Measurements from ENCODE around the gene CDC123. TPM values are rescaled to one million over a fixed set of nuclear protein-coding genes. Genes with fewer than 3 reads are reported as not detected.

The CDC123 gene
- total and polyA plus RNA-seq, 2 donors (not counting 3 experiments of a cell fraction or from before 2014, with no cell fraction given), result 65.6 to 106 TPM

GRCh38 chr10:12251581-12251980, 55.6 kb downstream of the CDC123 start:
- intact Hi-C loops (cut with micrococcal nuclease) (no loop called here), dilution Hi-C loops (cut with MboI; ENCODE audit: extremely low pct_ligation_motif_present, low sequenced_read_pairs) (no loop called here)
- H3K36me3 ChIP-seq (ENCODE audit: control insufficient read depth in 2 of 2, extremely low read depth in 1 of 2, insufficient read depth in 2 of 2, low read length in 2 of 2), result peaks cover 2 to 3% of the 10 kb centered on the region in 2 experiments
- FAIRE-seq (no peak), DNase-seq (ENCODE audit: low read depth, low spot score) (no peak)
- no peak overlapping the region for H2AFZ ChIP-seq (ENCODE audit: low read depth, low read length)
- no peaks in the 10 kb centered on the region for H4K20me1 ChIP-seq (replicated peaks; ENCODE audit: control insufficient read depth, extremely low read depth, insufficient read depth, low read length)
- H3K79me2 ChIP-seq (ENCODE audit: control insufficient read depth, insufficient read depth, low read length), result no peaks in the 10 kb centered on the region
- H3K4me1 ChIP-seq (ENCODE audit: control insufficient read depth, extremely low read depth, insufficient read depth, low read length), result no peaks in the 10 kb centered on the region
- H3K9me1 ChIP-seq (replicated peaks; ENCODE audit: control insufficient read depth, extremely low read depth, insufficient read depth, low read length), result no peaks in the 10 kb centered on the region
- no TSS peak for BruUV-seq (replicated peaks)
- ChIA-PET POLR2A (no interaction called here), CTCF (interaction anchor here (0.5 to 2.2 kb wide), 2 partner anchors 405 to 835 kb away, joined by 4 to 20 read pairs; no protein-coding TSS in a partner anchor)
- H3K27ac ChIP-seq (ENCODE audit: insufficient read depth, low read depth, low read length), result no peak overlapping the region
- no peak overlapping the region for H3K9ac ChIP-seq (replicated peaks; ENCODE audit: extremely low read depth, insufficient read depth, low read length)
- H3K27me3 ChIP-seq (ENCODE audit: control insufficient read depth in 2 of 2, insufficient read depth in 2 of 2, low read length in 2 of 2), result no peaks in the 10 kb centered on the region
- H3K4me3 ChIP-seq (replicated peaks in 1 of 3; ENCODE audit: insufficient read depth in 1 of 3, low read depth in 1 of 3, low read length in 3 of 3), result no peak overlapping the region
- no peak overlapping the region for H3K4me2 ChIP-seq (ENCODE audit: insufficient read depth, low read length)
- H3K9me3 ChIP-seq (replicated peaks; ENCODE audit: control insufficient read depth, insufficient read depth, low read length), result no peaks in the 10 kb centered on the region
- TF ChIP-seq JUN (IDR thresholded peaks at IDR 0.05; ENCODE audit: borderline replicate concordance, insufficient read depth, insufficient read length, low read depth) (no peak), FOS (IDR thresholded peaks at IDR 0.05; ENCODE audit: borderline replicate concordance, insufficient read depth, low read length) (no peak), MYC (IDR thresholded peaks at IDR 0.05; ENCODE audit: low read depth, low read length) (no peak), GATA2 (IDR thresholded peaks at IDR 0.05; ENCODE audit: insufficient read depth, insufficient read length, low read depth, low read length) (no peak), EZH2 (IDR thresholded peaks at IDR 0.05; ENCODE audit: borderline replicate concordance, low read depth, low read length, severe bottlenecking) (no peak), POLR2A (IDR thresholded peaks at IDR 0.05; ENCODE audit: low read depth, low read length) (no peak), POLR2AphosphoS5 (IDR thresholded peaks at IDR 0.05; ENCODE audit: insufficient read depth, low read depth, low read length) (no peak)
- TF ChIP-seq, protein P1, sequence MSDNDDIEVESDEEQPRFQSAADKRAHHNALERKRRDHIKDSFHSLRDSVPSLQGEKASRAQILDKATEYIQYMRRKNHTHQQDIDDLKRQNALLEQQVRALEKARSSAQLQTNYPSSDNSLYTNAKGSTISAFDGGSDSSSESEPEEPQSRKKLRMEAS (IDR thresholded peaks at IDR 0.05; ENCODE audit: insufficient read depth, insufficient read length), result no peak
- TF ChIP-seq, protein P2, sequence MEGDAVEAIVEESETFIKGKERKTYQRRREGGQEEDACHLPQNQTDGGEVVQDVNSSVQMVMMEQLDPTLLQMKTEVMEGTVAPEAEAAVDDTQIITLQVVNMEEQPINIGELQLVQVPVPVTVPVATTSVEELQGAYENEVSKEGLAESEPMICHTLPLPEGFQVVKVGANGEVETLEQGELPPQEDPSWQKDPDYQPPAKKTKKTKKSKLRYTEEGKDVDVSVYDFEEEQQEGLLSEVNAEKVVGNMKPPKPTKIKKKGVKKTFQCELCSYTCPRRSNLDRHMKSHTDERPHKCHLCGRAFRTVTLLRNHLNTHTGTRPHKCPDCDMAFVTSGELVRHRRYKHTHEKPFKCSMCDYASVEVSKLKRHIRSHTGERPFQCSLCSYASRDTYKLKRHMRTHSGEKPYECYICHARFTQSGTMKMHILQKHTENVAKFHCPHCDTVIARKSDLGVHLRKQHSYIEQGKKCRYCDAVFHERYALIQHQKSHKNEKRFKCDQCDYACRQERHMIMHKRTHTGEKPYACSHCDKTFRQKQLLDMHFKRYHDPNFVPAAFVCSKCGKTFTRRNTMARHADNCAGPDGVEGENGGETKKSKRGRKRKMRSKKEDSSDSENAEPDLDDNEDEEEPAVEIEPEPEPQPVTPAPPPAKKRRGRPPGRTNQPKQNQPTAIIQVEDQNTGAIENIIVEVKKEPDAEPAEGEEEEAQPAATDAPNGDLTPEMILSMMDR (IDR thresholded peaks at IDR 0.05; ENCODE audit: extremely low read depth in 1 of 2, insufficient read depth in 1 of 2, low read depth in 1 of 2, low read length in 2 of 2), result no peak

All from endothelial cell of umbilical vein (primary cell).